ENCODE data around the gene RAPGEFL1.

DNA sequence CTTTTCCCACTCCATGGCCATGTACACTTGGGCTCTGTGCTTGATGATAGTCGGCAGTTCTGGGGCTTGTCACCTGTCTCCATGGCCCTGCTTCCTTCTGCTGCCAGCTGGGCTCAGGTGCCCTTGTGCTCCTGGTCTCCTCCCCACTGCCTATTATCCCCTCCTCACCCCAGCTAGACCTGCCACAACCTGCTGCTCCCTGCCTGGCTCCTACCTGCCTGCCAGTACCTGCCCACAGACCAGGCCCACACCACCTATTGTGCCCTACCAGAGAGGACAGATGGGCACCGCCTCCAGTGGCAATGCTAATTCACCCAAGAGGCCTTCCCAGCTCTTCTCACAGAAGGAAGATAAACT, 538 bp upstream of the RAPGEFL1 start:
- TF ChIP-seq, protein P1, sequence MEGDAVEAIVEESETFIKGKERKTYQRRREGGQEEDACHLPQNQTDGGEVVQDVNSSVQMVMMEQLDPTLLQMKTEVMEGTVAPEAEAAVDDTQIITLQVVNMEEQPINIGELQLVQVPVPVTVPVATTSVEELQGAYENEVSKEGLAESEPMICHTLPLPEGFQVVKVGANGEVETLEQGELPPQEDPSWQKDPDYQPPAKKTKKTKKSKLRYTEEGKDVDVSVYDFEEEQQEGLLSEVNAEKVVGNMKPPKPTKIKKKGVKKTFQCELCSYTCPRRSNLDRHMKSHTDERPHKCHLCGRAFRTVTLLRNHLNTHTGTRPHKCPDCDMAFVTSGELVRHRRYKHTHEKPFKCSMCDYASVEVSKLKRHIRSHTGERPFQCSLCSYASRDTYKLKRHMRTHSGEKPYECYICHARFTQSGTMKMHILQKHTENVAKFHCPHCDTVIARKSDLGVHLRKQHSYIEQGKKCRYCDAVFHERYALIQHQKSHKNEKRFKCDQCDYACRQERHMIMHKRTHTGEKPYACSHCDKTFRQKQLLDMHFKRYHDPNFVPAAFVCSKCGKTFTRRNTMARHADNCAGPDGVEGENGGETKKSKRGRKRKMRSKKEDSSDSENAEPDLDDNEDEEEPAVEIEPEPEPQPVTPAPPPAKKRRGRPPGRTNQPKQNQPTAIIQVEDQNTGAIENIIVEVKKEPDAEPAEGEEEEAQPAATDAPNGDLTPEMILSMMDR (IDR thresholded peaks at IDR 0.05), result no peak
- TF ChIP-seq EZH2 (IDR thresholded peaks at IDR 0.05), result no peak

All from neural progenitor cell (in vitro differentiated cells).